Stimulated activated CD4-positive, alpha-beta T cell treated with anti-CD3 and anti-CD28 coated beads, TNF-alpha, amount 100 ng/mL, for 48 hours (primary cell): Measurements from ENCODE around the gene RUNX1.

Source experiments
- DNase-seq, 3 donors: peaks; one replicate each; pipeline ENCODE4 v3.0.0-alpha.2; 2020; ENCODE audit warnings: low read depth in 3 of 3

The RUNX1 gene

DNA sequence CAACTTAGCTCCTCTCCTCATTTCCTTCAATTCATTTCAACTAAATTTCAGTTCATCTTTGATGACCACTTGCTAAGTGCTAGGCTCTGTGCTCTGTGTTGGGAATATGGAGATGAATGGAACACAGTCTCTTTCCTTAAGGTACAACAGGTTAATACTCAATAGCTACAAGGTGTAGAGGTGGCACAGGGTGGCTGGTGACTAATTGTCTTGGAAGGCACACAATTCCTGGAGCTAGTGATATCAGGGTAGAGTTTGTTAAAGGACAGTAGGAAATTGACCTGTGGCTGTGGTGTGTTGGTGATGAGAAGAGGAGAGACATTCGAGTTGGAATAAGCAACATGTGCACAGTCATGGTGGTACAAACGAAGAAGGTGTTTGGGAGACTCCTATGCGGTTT, 124.9 kb downstream of the RUNX1 start:
- no peak for DNase-seq

DNA sequence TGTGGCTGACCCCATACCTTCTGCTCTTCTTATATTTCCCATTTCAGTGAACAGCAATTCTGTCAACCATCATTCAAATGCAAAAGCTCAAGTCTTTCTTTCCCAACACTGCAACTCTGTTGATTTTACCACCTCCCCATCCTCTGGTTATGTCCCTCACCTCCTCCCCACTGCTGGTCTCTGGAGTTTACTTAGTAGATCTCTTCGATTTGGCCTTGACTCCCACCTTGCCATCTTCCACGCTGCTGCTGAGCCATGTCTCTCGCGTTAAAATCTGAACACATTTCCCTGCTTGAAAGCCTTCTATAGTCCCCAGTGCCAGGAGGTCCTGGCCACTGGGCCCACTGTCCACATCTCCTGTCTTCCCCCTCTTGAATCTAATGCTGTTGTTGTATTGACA, 125.5 kb downstream of the RUNX1 start:
- no peak for DNase-seq

DNA sequence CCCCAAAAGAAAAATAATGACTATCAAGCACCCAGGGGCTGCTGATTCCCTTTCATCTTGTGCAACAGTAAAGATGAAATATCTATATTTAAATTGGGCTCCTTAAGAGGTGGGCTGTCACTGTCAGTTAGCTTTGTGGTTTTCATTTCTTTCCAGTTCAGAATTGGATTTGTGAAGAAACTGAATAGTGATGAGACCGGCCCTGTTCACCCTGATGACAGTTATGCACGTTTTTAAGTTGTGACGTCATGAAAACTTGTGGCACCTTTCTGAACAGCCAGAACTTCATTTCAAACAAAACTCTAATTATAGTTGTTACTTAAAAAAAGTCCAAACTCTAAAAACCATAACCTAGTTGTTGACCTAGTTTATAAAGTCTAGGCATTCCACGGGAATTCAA, 125.9 kb downstream of the RUNX1 start:
- no peak for DNase-seq

DNA sequence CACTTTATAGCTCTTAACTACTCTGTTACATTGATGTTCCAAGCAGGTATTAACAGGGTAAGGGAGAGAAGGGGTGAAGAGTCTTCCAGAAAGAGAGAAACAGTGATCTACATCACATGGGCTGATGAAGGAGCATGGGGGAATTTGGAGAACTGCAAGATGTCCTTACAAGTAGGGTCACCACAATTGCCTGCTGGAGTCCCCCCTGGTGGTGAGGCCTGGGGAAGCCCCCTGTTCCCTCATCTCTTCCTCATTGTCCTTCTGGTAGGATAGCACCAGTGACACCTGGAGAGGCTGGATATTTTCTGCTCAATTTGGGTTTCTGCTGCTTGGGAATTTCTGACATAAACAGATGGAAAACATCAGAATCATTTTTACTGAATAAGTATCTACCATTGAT, 126.6 kb downstream of the RUNX1 start:
- no peak for DNase-seq

DNA sequence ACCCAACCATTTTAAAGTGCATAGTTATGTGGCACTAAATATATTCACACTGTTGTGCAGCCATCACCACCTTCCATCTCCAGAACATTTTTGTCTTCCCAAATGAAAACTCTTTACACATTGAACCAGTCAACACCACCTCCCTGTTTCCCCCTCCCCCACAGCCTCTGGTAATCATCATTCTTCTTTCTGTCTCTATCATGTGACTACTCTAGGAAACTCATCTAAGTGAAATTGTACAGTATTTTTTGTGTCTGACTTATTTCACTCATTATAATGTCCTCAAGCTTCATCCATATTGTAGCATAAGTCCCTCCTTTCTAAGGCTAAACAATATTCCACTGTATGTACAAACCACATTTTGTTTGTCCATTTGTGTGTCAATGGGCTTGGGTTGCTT, 128.0 kb downstream of the RUNX1 start:
- DNase-seq, result no peak

DNA sequence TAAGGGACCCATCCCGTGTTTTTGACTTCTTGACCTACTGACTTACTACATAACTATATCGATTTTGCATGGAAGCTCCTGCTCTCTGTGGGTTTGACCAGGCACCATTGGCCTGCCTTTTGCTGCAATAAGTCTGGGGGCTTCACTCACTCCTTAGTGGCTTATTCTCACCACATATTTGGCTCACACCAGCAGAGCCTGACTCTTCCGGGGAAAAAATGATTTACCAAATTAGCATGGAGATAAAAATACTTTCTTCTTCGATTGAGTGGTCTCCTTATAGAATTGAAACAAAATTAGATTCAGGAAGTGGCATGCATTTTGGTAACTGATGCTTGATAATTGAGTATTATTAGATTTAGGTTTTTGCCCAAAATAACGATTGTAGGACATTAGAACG, 129.7 kb downstream of the RUNX1 start:
- no peak for DNase-seq

DNA sequence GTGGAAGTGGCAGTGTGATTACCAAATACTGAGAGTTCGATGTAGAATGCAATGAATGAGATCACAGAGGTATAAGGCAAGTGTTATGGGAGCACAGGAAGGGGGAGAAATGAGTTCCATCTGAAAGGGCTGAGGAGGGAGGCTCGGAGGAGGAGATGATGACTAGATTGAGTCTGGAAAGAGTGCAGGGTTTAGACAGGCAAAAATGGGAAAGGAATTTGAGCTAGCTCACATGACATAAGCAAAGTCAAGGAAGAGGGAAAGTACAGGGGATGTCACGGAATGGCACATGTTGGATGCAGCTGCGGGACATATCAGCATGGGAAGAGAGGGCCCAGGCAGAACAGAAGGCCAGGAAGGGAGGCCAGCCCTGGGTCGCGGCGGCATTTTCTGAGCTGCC, 132.7 kb downstream of the RUNX1 start:
- no peak for DNase-seq

DNA sequence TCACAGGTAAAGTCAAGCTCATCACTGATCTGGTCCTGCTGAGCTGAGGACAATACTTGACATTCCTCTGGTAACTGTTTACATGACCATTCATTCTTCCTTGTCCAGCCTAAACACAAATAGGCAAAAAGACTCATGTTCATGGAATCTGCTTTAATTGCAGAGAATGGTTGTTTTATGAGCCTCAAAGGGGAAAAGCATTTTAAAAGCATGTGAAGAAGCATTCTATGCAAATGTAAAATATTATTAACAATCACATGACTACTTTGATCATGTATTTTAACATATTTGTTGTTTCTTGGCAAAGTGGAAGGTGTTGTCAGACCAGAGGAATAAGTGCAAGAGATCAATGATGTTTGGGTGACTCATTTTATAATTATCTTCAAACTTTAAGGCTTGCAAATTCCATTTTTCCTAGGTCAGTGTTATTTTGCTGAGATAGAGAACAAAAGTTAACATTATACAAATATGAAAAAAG, 133.7 kb downstream of the RUNX1 start:
- no peak for DNase-seq

DNA sequence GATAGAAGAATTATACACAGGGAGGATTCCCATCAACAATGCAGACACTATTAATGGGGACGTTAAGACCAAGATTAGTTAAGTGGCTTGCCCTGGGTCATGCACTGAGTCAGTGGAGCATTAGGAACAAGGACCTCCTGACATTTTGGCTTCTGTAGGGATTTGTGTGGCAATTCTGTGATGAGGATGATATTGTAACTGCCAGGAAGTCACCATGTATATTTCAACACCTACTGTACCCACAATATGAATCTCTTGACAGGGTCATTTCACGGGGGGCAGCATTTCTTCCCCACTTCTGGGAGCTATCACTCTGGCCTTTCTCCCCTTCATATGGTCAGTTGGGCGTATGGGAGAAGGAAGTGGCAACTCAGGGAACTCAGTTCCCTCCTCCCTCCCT, 134.9 kb downstream of the RUNX1 start:
- DNase-seq, result no peak

DNA sequence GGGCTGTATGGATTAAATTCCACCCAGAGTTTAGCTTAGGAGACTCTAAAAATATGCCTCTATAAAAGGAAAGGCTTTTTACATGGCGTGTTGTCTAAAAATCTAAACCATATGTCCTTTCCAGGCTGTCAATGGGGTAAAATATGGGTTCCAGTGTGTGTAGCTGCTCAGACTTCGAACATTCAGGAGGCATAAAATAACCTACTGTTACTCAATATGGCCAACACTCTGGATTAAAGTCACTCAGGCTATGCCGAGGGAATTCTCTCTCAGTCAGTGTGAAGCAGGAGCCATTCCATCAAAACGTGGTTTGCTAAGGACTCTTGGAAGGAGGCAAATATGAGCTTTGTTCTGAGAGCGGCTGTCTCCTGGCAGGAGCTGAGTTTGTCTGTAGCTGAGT, 135.3 kb downstream of the RUNX1 start:
- no peak for DNase-seq

DNA sequence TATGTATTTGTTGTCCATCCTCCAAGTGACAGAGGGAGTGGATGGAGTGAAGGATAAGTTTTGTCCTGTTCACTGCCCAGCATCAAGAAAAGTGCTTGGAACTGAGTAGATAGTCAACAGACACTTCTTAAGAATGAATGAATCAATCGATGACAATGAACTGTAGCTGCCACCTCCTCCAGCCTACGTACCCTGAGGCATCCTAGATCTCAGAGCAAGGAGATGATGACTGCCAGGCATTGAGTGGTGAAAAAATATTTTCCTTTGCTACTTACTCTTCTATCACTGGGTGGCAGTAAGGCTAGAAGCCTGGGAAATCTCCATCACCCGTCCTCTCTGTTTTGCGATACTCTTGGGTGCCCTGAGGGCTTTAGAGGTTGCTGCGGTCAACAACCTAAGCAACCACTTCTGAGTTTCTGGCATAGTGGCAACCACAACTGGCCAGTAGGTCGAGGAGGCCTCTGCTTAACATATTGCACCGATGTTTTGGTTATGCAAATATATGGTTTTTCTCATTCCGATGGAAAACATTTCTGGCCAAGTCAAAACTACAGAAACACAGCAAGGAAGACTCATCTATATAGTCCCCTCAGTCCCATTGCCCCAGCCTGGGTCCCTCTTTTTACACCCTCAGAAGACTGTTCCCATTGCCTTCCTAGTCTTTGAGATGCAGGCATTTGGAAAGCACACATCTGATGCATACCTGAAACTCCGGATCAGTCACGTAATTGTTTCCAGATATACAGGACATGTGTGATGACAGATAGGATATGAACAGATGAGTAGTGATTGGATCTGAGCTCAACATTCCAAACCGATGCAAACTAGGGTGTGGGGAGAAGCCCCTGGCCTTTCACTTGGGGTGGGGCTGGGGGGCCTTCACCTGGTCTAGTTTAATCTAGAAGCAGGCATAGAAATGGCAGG, 136.8 kb downstream of the RUNX1 start:
- no peak for DNase-seq

DNA sequence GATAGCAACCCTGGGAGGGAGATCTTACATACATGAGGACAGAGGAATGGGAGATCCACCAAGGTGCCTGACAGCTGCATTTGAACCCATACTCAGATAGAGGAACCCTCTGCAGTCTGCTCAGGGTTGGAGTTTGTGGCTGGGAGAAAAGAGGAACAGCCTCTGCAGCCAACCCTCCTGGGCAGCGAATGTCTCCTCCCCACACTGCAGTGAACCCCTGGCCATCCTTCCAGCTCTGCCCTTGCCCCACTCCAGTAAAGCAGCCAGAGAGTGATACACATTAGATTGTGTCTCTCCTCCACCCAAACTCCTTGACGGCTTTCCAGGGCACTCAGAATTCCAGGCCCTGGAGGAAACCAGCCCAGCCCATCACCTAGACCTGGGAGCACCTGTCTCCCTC, 137.7 kb downstream of the RUNX1 start:
- no peak for DNase-seq

DNA sequence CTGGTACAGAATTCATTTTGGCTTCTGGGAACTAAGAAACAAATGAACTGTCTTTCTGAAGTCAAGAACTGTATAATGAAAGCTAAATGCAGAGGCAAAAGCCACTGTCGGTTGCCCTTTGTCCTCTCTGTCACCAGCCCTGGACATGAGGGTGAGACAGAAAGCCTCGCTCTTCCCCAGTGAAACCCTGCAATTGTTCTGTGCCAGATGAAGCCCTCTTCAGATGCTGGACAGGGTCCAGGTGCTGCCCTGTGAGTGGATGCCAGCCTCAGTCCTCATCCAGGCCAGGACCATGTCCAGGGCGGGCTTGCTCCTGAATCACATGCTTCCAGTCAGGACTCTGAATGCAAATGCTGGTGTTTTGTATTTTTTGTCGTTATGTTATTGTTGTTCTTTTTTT, 138.7 kb downstream of the RUNX1 start:
- DNase-seq, result no peak

DNA sequence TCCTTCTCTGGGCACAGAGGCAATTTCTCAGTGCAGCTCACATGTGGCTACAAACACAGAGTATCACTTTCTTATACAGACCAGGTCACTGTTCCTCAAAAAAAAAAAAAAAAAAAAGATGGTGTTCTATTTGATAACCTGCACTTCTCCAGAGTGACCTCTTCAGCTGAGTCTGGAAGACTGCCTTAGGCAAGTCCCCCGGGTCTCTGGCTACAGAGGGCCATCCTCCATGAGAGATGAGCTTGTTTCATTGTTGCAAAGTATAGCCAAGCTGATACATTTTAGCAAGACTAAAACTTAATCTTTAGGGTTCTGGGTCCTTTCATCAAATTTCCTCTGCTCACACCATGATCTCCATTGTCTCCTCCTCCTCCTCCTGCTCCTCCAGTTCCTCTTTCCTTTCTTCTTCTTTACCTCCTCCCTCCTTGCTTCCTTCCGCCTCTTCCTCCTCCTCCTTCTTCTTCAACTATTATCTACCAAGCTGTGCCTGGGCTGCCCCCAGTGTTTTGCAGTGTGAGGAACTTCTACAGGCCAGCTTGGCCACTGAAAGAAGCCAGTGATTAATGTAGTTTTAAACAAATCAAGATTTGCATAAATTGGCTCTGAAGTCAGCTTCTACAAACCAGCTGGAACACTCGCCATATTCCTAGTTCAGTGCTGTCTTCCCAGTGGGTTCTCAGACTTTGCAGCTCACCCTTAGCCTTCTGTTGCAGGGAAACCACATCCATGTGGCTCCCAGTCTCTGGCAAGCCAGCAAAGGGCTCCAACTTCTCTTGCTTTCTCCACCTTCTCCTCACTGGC, 139.4 kb downstream of the RUNX1 start:
- DNase-seq, result no peak

DNA sequence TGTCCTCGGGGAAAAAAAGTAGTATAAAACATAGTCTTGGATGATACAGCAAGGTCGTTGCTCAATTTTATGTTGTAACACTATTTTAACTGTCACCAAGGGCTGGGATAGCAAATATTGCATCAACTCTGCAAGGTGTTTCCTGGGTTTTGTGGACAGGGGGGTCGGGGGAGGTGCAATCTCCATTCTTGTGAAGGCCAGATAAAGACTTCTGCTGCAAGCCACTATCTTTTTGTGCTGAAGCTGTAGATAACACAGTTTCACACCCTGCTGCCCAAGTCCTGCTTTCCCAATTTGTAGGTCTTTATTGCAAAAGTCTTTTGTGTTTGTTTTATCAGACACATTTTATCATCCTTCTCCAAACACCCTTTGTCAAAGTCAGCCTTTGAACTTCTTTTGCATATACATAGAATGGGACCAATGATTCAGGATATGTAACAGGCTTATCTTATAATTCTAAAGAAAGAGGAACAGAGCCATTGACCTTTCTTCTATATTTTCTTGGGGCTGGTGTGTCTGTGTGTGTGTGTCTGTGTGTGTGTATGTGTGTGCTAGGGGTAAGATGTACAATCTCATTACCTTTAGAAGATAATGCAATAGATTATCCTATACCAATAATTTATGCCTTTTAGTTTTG, 140.6 kb downstream of the RUNX1 start:
- DNase-seq, result no peak

DNA sequence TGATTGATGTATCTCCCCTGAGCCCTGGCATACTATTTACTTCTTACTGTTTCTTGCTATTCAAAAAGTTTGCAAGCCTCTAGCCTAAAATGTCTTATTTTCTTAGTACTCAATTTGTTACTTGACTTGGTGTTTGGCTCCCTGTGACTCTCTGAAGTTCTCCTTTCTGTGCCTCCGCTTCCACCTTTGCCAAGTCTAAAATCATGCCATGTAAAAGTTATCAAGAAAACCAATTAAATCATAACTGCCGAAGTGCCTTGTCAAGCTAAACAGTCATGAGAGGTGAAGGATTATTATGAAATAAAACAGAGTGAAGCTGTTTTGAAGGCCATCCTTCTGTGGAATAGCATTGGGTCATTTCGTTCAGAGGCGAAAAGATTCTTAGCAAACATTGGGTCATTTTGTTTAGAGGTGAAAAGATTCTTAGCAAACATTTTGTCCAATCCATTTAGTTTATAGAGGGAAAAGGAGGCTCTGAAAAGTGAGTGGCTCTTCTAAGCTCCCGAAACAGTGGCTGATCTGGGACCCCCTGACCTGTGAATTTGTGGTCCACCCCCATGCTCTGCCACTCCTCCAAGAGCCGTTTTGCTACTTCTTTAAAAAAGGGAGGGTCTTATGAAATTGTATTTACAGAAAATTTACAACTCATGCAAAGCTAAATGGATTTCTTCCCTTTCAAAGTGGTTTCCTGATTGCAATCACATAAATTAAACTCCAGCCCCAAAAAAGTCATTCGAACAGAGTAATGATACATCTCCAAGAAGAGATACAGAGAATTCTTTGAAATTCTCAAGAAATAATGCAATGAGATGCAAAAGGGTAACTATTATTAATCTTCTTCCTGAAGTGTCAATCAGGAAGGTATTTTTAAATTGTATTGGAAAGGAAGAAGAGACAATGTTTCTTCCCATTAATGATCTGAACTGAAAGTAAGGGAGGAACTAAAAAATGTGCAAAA, 141.4 kb downstream of the RUNX1 start:
- no peak for DNase-seq

DNA sequence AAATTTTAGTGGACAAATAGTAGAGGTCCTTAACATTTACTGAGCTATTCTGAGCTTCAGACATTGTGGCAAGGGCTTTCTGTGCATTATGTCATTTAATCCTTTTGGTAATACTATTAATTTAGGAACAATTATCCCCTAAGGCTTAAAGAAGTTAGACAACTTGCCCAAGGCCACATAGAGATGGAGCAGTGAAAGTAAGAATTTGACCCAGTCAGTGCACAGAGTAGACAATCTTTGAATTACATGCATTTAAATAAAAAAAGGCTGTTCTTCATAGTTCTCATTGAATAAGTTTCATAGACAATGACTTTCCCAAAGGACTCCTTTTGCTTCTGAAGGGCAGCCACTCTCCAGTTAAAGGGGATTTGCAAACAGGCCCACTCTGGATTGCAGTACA, 142.7 kb downstream of the RUNX1 start:
- DNase-seq, result no peak

DNA sequence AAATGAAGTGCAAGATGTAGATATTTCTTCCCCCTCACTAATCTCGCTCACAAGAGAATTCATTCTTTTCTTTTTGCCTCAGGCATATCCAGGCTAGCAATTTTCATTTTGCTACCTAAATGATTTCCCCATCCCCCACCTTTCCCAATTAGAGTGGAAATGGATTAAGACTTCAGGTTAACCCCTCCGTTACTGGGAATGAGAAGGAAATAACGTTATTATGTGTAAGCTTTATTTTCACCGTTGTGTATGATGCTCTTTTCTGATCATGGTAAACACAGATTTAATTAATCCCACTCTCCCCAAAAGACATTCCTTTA, 143.9 kb downstream of the RUNX1 start:
- no peak for DNase-seq

DNA sequence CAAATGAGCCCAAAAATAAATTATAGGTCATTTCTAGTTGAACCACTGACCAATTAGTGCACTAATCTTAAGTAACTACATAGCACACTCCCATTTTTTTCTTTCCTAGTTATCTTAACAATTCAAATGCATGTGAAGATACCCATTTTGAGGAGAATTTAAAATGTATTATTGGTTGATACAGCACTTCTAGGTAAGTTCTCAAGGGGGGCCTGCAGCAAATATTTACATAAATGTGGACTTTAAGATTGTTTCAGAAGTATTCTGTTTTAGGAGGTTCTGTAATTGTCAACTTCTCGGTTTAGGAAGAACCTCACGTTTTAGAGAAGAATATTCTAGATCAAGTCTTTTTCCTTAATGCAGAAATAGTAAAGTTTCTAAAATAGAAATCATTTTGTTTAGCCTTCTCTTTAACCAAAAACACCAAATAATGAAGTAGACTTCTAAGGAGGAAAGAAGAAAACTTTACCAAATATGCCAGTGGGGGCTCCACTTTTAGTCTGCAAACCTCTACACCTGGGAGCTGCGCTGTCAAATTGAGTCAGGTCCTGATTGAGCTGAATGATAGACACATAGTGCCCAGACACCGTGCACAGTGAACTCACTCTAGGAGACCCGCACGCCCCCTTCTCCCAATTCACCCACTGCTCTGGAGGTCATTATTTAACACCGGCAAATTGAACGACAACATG, 144.4 kb downstream of the RUNX1 start:
- DNase-seq, result no peak

DNA sequence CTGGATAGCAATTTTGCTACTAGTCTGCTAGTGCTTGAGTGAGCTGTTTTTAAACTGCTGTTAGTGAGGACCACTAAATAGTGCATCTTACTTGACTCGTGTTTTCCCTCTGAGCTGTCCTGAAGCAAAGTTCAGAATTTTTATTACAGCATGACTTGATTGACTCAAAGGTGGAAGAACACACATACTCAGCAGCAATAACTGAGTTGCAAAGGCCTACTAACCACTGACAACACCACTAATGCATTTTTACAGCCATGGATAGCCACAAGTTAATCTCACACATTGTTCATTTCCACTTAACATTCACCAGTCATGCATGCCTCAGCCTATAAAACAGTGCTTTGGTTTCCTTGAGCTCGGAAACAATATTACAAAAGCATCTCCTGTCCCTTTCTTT, 148.7 kb downstream of the RUNX1 start:
- no peak for DNase-seq

DNA sequence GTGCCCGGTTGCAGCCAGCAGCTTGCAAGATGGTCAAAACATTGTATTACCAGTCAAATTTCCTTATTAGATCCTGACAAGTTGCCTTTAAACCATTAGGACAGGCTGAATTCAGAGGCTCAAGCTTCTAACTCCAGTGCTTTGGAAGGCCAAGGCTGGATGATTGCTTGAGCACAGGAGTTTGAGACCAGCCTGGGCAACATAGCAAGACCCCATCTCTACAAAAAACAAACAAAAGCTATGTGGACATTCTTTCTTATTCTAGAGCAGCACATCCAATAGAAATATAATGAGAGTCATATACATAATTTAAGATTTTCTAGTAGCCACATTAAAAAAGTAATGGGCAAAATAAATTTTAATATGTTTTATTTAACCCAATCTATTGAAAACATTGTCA, 149.3 kb downstream of the RUNX1 start:
- no peak for DNase-seq
